ENCODE results near the gene ST13.
"Not testable (repeated sequence)": the region's sequence is repeated elsewhere in the genome, so short reads cannot be mapped to it uniquely, and the experiment has no call there.

DNA sequence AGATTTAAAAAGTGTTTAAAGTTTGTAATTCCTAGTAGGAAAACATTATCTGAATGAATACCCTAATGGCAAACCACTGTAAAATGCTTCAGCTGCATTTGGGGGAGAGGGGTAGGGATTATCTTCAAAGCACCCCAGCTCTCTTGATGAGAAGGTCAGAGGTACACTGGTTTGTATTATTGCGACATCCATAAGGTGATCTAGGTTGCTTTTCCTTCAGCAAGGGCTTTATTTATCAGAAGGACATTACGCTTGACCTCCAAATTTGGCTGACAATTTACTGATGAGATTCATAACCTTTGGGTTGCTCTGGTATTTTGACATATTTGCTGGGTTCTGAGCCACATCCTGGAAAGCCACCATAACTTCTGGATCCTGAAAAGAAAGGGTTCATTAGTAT, 30.1 kb downstream of the ST13 start:
- TF ChIP-seq CTCF, POLR2A (IDR thresholded peaks at IDR 0.05): not testable (repeated sequence)

Measured in testis (tissue), 2 donors.